ENCODE results near the gene PHB1.

DNA sequence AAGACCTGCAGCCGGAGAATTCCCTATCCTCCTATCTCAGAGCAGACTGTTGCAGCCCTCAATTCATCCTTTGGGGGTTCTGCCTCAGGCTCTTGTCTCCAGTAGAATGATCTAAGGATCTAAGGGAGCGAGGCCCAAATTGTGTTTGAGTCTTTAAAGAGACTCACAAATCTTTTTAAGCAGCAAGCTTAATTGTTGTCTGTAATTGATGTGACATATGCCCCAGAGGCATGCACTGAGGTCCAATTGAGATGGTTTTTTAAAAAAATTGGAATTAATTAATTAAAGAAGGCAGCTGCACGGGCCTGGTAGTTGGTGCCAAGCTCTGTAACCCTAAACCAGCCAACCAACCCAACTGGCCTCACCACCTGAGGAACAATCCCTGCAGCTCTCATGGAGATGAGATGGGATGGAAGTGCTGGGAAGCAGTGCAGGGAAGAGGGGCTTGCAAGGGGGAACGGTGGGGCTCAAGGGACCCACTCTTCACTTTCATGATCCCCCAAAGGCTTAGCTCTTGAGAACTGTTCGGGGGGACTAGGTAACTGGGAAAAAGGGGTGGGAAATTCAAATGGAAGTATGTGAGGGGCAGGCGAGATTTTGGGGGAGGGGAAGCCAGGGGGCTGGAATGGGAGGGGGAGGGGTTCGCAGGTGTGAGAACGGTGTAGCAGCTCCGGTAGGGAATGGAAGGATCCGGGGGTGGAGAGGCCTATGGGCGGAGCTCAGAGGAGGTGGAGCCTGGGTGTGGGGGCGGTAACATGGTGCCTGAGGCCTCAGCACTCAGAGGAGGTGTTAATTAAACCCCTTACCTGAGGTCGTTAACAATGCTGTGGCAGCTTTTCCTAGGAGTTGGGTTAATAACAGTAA, 43.5 kb downstream of the PHB1 start:
- TF ChIP-seq TCF7L2 (IDR thresholded peaks at IDR 0.05; ENCODE audit: low read depth, low read length) (no peak), POLR2AphosphoS5 (IDR thresholded peaks at IDR 0.05; ENCODE audit: low read depth, low read length) (no peak), CTCF (IDR thresholded peaks at IDR 0.05) (no peak), SIN3A (IDR thresholded peaks at IDR 0.05; ENCODE audit: borderline replicate concordance, insufficient read depth, low read depth, low read length) (no peak)
- TF ChIP-seq, protein P1, sequence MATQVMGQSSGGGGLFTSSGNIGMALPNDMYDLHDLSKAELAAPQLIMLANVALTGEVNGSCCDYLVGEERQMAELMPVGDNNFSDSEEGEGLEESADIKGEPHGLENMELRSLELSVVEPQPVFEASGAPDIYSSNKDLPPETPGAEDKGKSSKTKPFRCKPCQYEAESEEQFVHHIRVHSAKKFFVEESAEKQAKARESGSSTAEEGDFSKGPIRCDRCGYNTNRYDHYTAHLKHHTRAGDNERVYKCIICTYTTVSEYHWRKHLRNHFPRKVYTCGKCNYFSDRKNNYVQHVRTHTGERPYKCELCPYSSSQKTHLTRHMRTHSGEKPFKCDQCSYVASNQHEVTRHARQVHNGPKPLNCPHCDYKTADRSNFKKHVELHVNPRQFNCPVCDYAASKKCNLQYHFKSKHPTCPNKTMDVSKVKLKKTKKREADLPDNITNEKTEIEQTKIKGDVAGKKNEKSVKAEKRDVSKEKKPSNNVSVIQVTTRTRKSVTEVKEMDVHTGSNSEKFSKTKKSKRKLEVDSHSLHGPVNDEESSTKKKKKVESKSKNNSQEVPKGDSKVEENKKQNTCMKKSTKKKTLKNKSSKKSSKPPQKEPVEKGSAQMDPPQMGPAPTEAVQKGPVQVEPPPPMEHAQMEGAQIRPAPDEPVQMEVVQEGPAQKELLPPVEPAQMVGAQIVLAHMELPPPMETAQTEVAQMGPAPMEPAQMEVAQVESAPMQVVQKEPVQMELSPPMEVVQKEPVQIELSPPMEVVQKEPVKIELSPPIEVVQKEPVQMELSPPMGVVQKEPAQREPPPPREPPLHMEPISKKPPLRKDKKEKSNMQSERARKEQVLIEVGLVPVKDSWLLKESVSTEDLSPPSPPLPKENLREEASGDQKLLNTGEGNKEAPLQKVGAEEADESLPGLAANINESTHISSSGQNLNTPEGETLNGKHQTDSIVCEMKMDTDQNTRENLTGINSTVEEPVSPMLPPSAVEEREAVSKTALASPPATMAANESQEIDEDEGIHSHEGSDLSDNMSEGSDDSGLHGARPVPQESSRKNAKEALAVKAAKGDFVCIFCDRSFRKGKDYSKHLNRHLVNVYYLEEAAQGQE (IDR thresholded peaks at IDR 0.05; ENCODE audit: insufficient read depth in 1 of 2, low read depth in 2 of 2, low read length in 1 of 2) = no peak
